B cell (primary cell): ENCODE measurements around the gene ITGAV. TPM values are rescaled to one million over a fixed set of nuclear protein-coding genes. Genes with fewer than 3 reads are reported as not detected.

ENCODE experiments used
- ATAC-seq: fragments of 200-7000 bp; cut with Tn5 transposase; one replicate; pipeline ENCODE4 v1.10.0; 2021; ENCODE audit warnings: low read depth, mild to moderate bottlenecking, moderate number of reproducible peaks, moderate library complexity
- CTCF ChIA-PET: fragments of 350-600 bp; sonication (Branson Sonifier 250); formaldehyde crosslinking; loops from one replicate; lab custom pipeline; 2021; ENCODE audit warnings: antibody characterized with exemption, inconsistent platforms; lab: Charles Lee
- POLR2A ChIA-PET: fragments of 350-600 bp; sonication (Branson Sonifier 250); formaldehyde crosslinking; loops from one replicate; lab custom pipeline; 2021; ENCODE audit warnings: antibody characterized with exemption; lab: Charles Lee
- DNase-seq: peaks from one replicate; pipeline ENCODE4 v3.0.0; 2013
- H2AFZ ChIP-seq: 2 replicates; pipeline ENCODE4 v1.6.1; 2012; ENCODE audit warnings: mild to moderate bottlenecking, low read depth, low read length; ENCODE audit not compliant: insufficient read depth, poor library complexity, severe bottlenecking
- H3K27ac ChIP-seq, 2 donors: 1 replicate in 1 of 2; 2 replicates in 1 of 2; pipeline ENCODE4 v1.5.1; 2012 to 2013; ENCODE audit warnings: low read length in 2 of 2, mild to moderate bottlenecking in 2 of 2, moderate library complexity in 1 of 2
- H3K27me3 ChIP-seq, 4 experiments: fragments of 200-600 bp in 1 of 4; sonication (generic) in 1 of 4; replicated peaks in 1 of 4; 1 replicate in 2 of 4; 2 replicates in 2 of 4; pipeline versions ENCODE4 v1.6.1 to v1.7.0; 2013 to 2016; ENCODE audit warnings: low read length in 3 of 4, mild to moderate bottlenecking in 2 of 4, mixed read lengths in 1 of 4, moderate library complexity in 1 of 4; ENCODE audit not compliant: insufficient read depth in 4 of 4, control insufficient read depth in 3 of 4; ENCODE audit errors: control extremely low read depth in 1 of 4
- H3K36me3 ChIP-seq, 2 experiments: replicated peaks in 1 of 2; 1 replicate in 1 of 2; 2 replicates in 1 of 2; pipeline versions ENCODE4 v1.6.1 to v1.7.1; 2013; ENCODE audit warnings: low read length in 1 of 2; ENCODE audit not compliant: insufficient read depth in 2 of 2, control insufficient read depth in 1 of 2; ENCODE audit errors: control extremely low read depth in 1 of 2, extremely low read depth in 1 of 2
- H3K4me1 ChIP-seq, 2 donors: fragments of 200-600 bp in 1 of 2; sonication (generic) in 1 of 2; 1 replicate in 1 of 2; 2 replicates in 1 of 2; pipeline versions ENCODE4 v1.5.1 to v1.6.1; 2013 to 2017; ENCODE audit warnings: low read length in 2 of 2; ENCODE audit not compliant: control insufficient read depth in 2 of 2, insufficient read depth in 2 of 2
- H3K4me2 ChIP-seq: replicated peaks from 2 replicates; pipeline ENCODE3; 2012; ENCODE audit warnings: mild to moderate bottlenecking, low read depth, low read length; ENCODE audit not compliant: poor library complexity, severe bottlenecking
- H3K4me3 ChIP-seq, 5 experiments: fragments of 200-600 bp in 1 of 5; sonication (generic) in 1 of 5; 1 replicate in 3 of 5; 2 replicates in 2 of 5; pipeline versions ENCODE4 v1.5.1 to v1.7.0; 2011 to 2016; ENCODE audit warnings: low read length in 4 of 5, mild to moderate bottlenecking in 4 of 5, low read depth in 2 of 5, control low read depth in 1 of 5, moderate library complexity in 1 of 5; ENCODE audit not compliant: insufficient read depth in 1 of 5; ENCODE audit errors: control extremely low read depth in 1 of 5, extremely low read depth in 1 of 5
- H3K79me2 ChIP-seq: fragments of 200-600 bp; sonication (generic); one replicate; pipeline ENCODE4 v1.6.0; 2016; ENCODE audit warnings: low read length; ENCODE audit not compliant: control insufficient read depth, insufficient read depth
- H3K9ac ChIP-seq: fragments of 200-600 bp; sonication (generic); 2 replicates; pipeline ENCODE4 v1.6.1; 2017; ENCODE audit warnings: mild to moderate bottlenecking, low read length, moderate library complexity
- H3K9me3 ChIP-seq, 3 donors: one replicate each; pipeline versions ENCODE4 v1.6.1 to v1.7.1; 2013; ENCODE audit warnings: low read length in 2 of 3; ENCODE audit not compliant: control insufficient read depth in 2 of 3, insufficient read depth in 1 of 3; ENCODE audit errors: control extremely low read depth in 1 of 3
- H4K20me1 ChIP-seq: 2 replicates; pipeline ENCODE4 v1.6.0; 2012; ENCODE audit warnings: mild to moderate bottlenecking, low read length; ENCODE audit not compliant: insufficient read depth, control insufficient read depth, poor library complexity, severe bottlenecking
- H3K27ac Mint-ChIP-seq: one replicate; pipeline ENCODE4 v1.8.0; 2021; ENCODE audit warnings: mixed read lengths
- H3K27me3 Mint-ChIP-seq: one replicate; pipeline ENCODE4 v1.8.0; 2021; ENCODE audit warnings: mixed read lengths
- H3K4me1 Mint-ChIP-seq: one replicate; pipeline ENCODE4 v1.8.0; 2021; ENCODE audit warnings: mixed read lengths
- H3K4me3 Mint-ChIP-seq: one replicate; pipeline ENCODE4 v1.8.0; 2021; ENCODE audit warnings: mixed read lengths
- H3K9me3 Mint-ChIP-seq: one replicate; pipeline ENCODE4 v1.8.0; 2022; ENCODE audit warnings: mixed read lengths; ENCODE audit not compliant: insufficient read depth
- EZH2 ChIP-seq: IDR thresholded peaks from 2 replicates; pipeline ENCODE4 v1.6.1; 2012; ENCODE audit warnings: borderline replicate concordance, low read depth, mild to moderate bottlenecking, moderate library complexity, low read length; ENCODE audit not compliant: insufficient read depth, poor library complexity, severe bottlenecking
- WGBS: methylation state at CpG from one replicate; pipeline ENCODE4 v1.1.5; 2013; ENCODE audit warnings: missing lambda C conversion rate; ENCODE audit not compliant: insufficient coverage; 5-methylcytosine and 5-hydroxymethylcytosine counted together
- intact Hi-C: fragments of 100-400 bp; cut with micrococcal nuclease; formaldehyde crosslinking; loops from one replicate; pipeline ENCODE4 v1.10.0; 2022
- polyA plus RNA-seq: library from polyadenylated mRNA; depleted of rRNA; stranded (reverse); fragments of >200 nt; gene quantifications from 2 replicates; pipeline ENCODE4 v1.2.3, GENCODE V29; 2012
- total RNA-seq, 2 donors: library from RNA; stranded (reverse); fragments of 120-200 nt in 1 of 2; gene quantifications; 1 replicate in 1 of 2; 2 replicates in 1 of 2; pipeline versions ENCODE4 v1.2.3 to v1.2.4, GENCODE V29; 2013 to 2022
- TF ChIP-seq, protein P1 (sequence below): fragments of 200-600 bp; IDR thresholded peaks from one replicate; pipeline ENCODE4 v1.8.0; 2022; ENCODE audit warnings: antibody characterized with exemption, mild to moderate bottlenecking

The ITGAV gene
- total and polyA plus RNA-seq, 2 donors (not counting 1 experiment from before 2014, with no cell fraction given), result 0.58 to 3.6 TPM

DNA sequence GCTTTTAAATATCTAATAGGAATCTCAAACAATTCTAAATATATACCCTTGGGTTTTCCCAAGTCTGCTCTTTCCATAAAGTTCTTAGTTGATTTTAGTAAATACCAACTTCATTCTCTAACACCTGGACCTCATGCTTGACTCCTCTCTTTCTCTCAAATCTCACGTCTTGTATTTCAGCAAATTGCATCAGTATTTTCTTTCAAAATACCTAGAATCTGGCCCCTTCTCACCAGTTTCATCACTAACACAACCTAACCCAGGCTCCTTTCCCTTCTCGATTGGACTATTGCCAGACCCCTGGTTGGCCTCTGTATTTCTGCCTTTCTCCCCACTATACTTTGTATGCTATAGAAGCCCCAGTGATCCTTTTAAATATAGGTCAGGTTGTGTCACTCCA lies 81.0 kb downstream of the ITGAV start:
- intact Hi-C loops, result no loop called here
- Mint-ChIP-seq H3K4me3 (no peak overlapping the region), H3K27ac (no peak overlapping the region), H3K9me3 (peaks cover 2% of the 10 kb centered on the region), H3K4me1 (no peaks in the 10 kb centered on the region), H3K27me3 (no peaks in the 10 kb centered on the region)
- no peak for DNase-seq
- Histone ChIP-seq H3K4me1 (no peaks in the 10 kb centered on the region), H3K4me3 (no peak overlapping the region), H3K27ac (no peak overlapping the region), H3K9ac (no peak overlapping the region), H3K36me3 (peaks cover 0 to 19% of the 10 kb centered on the region in 2 experiments), H3K79me2 (no peaks in the 10 kb centered on the region), H2AFZ (no peak overlapping the region), H3K27me3 (no peaks in the 10 kb centered on the region), H4K20me1 (no peaks in the 10 kb centered on the region), H3K9me3 (peaks cover 0 to 4% (median 1%) of the 10 kb centered on the region in 3 donors), H3K4me2 (no peak overlapping the region)
- WGBS, result 100% methylated on average over 2 of the region's 2 CpGs
- ChIA-PET CTCF (no interaction called here), POLR2A (no interaction called here)
- ATAC-seq, result no peak
- no peak for TF ChIP-seq EZH2
- TF ChIP-seq, protein P1, sequence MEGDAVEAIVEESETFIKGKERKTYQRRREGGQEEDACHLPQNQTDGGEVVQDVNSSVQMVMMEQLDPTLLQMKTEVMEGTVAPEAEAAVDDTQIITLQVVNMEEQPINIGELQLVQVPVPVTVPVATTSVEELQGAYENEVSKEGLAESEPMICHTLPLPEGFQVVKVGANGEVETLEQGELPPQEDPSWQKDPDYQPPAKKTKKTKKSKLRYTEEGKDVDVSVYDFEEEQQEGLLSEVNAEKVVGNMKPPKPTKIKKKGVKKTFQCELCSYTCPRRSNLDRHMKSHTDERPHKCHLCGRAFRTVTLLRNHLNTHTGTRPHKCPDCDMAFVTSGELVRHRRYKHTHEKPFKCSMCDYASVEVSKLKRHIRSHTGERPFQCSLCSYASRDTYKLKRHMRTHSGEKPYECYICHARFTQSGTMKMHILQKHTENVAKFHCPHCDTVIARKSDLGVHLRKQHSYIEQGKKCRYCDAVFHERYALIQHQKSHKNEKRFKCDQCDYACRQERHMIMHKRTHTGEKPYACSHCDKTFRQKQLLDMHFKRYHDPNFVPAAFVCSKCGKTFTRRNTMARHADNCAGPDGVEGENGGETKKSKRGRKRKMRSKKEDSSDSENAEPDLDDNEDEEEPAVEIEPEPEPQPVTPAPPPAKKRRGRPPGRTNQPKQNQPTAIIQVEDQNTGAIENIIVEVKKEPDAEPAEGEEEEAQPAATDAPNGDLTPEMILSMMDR, result no peak

DNA sequence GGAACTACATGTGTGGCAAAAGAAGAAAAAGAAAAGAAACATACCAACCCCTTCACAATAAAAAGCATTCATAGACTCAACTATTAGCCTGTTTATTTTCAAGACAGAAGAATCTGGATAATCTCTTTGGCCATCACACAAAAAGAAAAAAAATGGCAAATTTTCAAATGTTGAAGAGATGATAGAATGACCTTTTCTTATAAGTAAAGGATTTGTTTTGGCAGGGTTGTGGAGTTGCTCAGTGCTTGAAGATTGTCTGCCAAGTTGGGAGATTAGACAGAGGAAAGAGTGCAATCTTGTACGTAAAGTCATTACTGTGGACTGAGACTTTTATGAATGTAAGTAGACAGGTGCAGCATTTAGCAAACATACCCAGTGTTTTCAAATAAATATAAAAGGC lies 85.5 kb downstream of the ITGAV start:
- Histone ChIP-seq H3K4me3 (no peak overlapping the region), H3K27ac (no peak overlapping the region), H3K36me3 (peaks cover 0 to 12% of the 10 kb centered on the region in 2 experiments), H3K9me3 (peaks cover 0 to 4% (median 1%) of the 10 kb centered on the region in 3 donors), H4K20me1 (no peaks in the 10 kb centered on the region), H3K79me2 (no peaks in the 10 kb centered on the region), H2AFZ (no peak overlapping the region), H3K4me2 (no peak overlapping the region), H3K9ac (no peak overlapping the region), H3K27me3 (no peaks in the 10 kb centered on the region), H3K4me1 (no peaks in the 10 kb centered on the region)
- intact Hi-C loops, result no loop called here
- H3K9me3 Mint-ChIP-seq, result peaks cover 2% of the 10 kb centered on the region
- H3K27ac Mint-ChIP-seq, result no peak overlapping the region
- no peaks in the 10 kb centered on the region for H3K27me3 Mint-ChIP-seq
- no peaks in the 10 kb centered on the region for H3K4me1 Mint-ChIP-seq
- no CpG with 5 or more reads among the region's 1 CpG for WGBS
- DNase-seq, result no peak
- CTCF ChIA-PET, result no interaction called here
- ATAC-seq, result no peak
- TF ChIP-seq, protein P1, result no peak
- POLR2A ChIA-PET, result no interaction called here
- no peak overlapping the region for H3K4me3 Mint-ChIP-seq
